GM23338 (cell line): Measurements from ENCODE around the gene TFAM. TPM values are rescaled to one million over a fixed set of nuclear protein-coding genes. Genes with fewer than 3 reads are reported as not detected.

Experiments used
- ATAC-seq: fragments of 200-7000 bp; cut with Tn5 transposase; 3 replicates; pipeline ENCODE4 v1.9.1; 2020
- DNase-seq: peaks from one replicate; pipeline ENCODE4 v3.0.0-alpha.2; 2015; ENCODE audit warnings: low spot score
- H2AFZ ChIP-seq: fragments of 200-600 bp; sonication (generic); 2 replicates; pipeline ENCODE4 v1.8.0; 2016; ENCODE audit warnings: antibody characterized with exemption, mild to moderate bottlenecking, moderate library complexity
- H3F3A ChIP-seq: fragments of 200-600 bp; sonication (generic); replicated peaks from 2 replicates; pipeline ENCODE4 v1.8.0; 2017; ENCODE audit warnings: antibody characterized with exemption, mixed run types, low read depth
- H3K27ac ChIP-seq: fragments of 200-600 bp; sonication (generic); 2 replicates; pipeline ENCODE4 v1.6.1; 2016; ENCODE audit warnings: low read depth
- H3K27me3 ChIP-seq: fragments of 200-600 bp; sonication (generic); 2 replicates; pipeline ENCODE4 v1.8.0; 2016; ENCODE audit warnings: mild to moderate bottlenecking, mixed run types, moderate library complexity; ENCODE audit not compliant: insufficient read depth
- H3K36me3 ChIP-seq: fragments of 200-600 bp; sonication (generic); 2 replicates; pipeline ENCODE4 v1.8.0; 2016; ENCODE audit warnings: mild to moderate bottlenecking; ENCODE audit not compliant: insufficient read depth
- H3K4me1 ChIP-seq: fragments of 200-600 bp; sonication (generic); 2 replicates; pipeline ENCODE4 v1.8.0; 2016; ENCODE audit warnings: mild to moderate bottlenecking, moderate library complexity; ENCODE audit not compliant: insufficient read depth
- H3K4me2 ChIP-seq: fragments of 200-600 bp; sonication (generic); 2 replicates; pipeline ENCODE4 v1.7.1; 2017; ENCODE audit warnings: mixed run types
- H3K4me3 ChIP-seq: fragments of 200-600 bp; sonication (generic); 2 replicates; pipeline ENCODE4 v1.6.1; 2016; ENCODE audit warnings: mixed run types
- H3K79me2 ChIP-seq: fragments of 200-600 bp; sonication (generic); replicated peaks from 2 replicates; pipeline ENCODE4 v1.8.0; 2017; ENCODE audit warnings: mild to moderate bottlenecking; ENCODE audit not compliant: insufficient read depth
- H3K9me2 ChIP-seq: fragments of 200-600 bp; sonication (generic); 2 replicates; pipeline ENCODE4 v1.8.0; 2017; ENCODE audit not compliant: insufficient read depth
- H4K20me1 ChIP-seq: fragments of 200-600 bp; sonication (generic); replicated peaks from 2 replicates; pipeline ENCODE4 v1.8.0; 2017; ENCODE audit warnings: mild to moderate bottlenecking; ENCODE audit not compliant: insufficient read depth
- H3K27ac Mint-ChIP-seq: 2 replicates; pipeline ENCODE4 v1.8.0; 2020; ENCODE audit warnings: inconsistent platforms, mild to moderate bottlenecking, moderate library complexity, mixed read lengths
- H3K27me3 Mint-ChIP-seq: 3 replicates; pipeline ENCODE4 v1.8.0; 2022; ENCODE audit warnings: low read depth, mild to moderate bottlenecking, moderate library complexity, mixed read lengths, inconsistent platforms; ENCODE audit not compliant: insufficient read depth, poor library complexity
- H3K36me3 Mint-ChIP-seq: 3 replicates; pipeline ENCODE4 v1.8.0; 2021; ENCODE audit warnings: low read depth, mild to moderate bottlenecking, inconsistent platforms, moderate library complexity, mixed read lengths
- H3K4me1 Mint-ChIP-seq: 3 replicates; pipeline ENCODE4 v1.8.0; 2020; ENCODE audit warnings: mild to moderate bottlenecking, inconsistent platforms, mixed read lengths
- H3K4me3 Mint-ChIP-seq: 3 replicates; pipeline ENCODE4 v1.8.0; 2021; ENCODE audit warnings: moderate library complexity, mild to moderate bottlenecking, inconsistent platforms, mixed read lengths
- H3K9me3 Mint-ChIP-seq: 3 replicates; pipeline ENCODE4 v1.8.0; 2020; ENCODE audit warnings: moderate library complexity, mild to moderate bottlenecking, inconsistent platforms, mixed read lengths
- CREB1 ChIP-seq: fragments of 250-450 bp; sonication (Bioruptor Pico); IDR thresholded peaks from 2 replicates; pipeline ENCODE4 v1.5.0; 2020; ENCODE audit warnings: low read depth, mild to moderate bottlenecking, moderate library complexity
- CTCF ChIP-seq, 2 experiments: fragments of 200-600 bp in 1 of 2; sonication (generic) in 1 of 2; conservative IDR thresholded peaks; 2 replicates each; pipeline versions ENCODE4 v1.5.1 to v1.6.1; 2016 to 2017; ENCODE audit warnings: antibody characterized with exemption in 2 of 2, low read depth in 2 of 2, mild to moderate bottlenecking in 2 of 2, moderate library complexity in 1 of 2
- ETS1 ChIP-seq: IDR thresholded peaks from 2 replicates; pipeline ENCODE4 v1.6.1; 2016; ENCODE audit warnings: antibody characterized with exemption
- EZH2 ChIP-seq: fragments of 200-600 bp; sonication (generic); IDR thresholded peaks from one replicate; pipeline ENCODE4 v1.8.0; 2017; ENCODE audit warnings: antibody characterized with exemption, mild to moderate bottlenecking, low read depth; ENCODE audit not compliant: unreplicated experiment
- EZH2phosphoT487 ChIP-seq: fragments of 200-600 bp; sonication (generic); IDR thresholded peaks from one replicate; pipeline ENCODE4 v1.8.1; 2018; ENCODE audit warnings: antibody characterized with exemption; ENCODE audit not compliant: unreplicated experiment
- JUNB ChIP-seq: IDR thresholded peaks from one replicate; pipeline ENCODE4 v1.6.1; 2016; ENCODE audit warnings: antibody characterized with exemption; ENCODE audit not compliant: unreplicated experiment
- NANOG ChIP-seq: IDR thresholded peaks from 2 replicates; pipeline ENCODE4 v1.6.1; 2016; ENCODE audit warnings: antibody characterized with exemption, borderline replicate concordance
- POLR2AphosphoS5 ChIP-seq: IDR thresholded peaks from 2 replicates; pipeline ENCODE4 v1.6.1; 2016; ENCODE audit warnings: antibody characterized with exemption, low read depth
- REST ChIP-seq: IDR thresholded peaks from one replicate; pipeline ENCODE4 v1.6.1; 2018; ENCODE audit warnings: antibody characterized with exemption; ENCODE audit not compliant: unreplicated experiment
- STAT1 ChIP-seq: IDR thresholded peaks from one replicate; pipeline ENCODE4 v1.6.1; 2016; ENCODE audit warnings: antibody characterized with exemption; ENCODE audit not compliant: unreplicated experiment
- ZNF114 ChIP-seq: fragments of 250-450 bp; sonication (Bioruptor Pico); IDR thresholded peaks from 2 replicates; pipeline ENCODE4 v1.5.0; 2020; ENCODE audit warnings: mild to moderate bottlenecking, moderate library complexity
- ZNF331 ChIP-seq: fragments of 250-450 bp; sonication (Bioruptor Pico); IDR thresholded peaks from 2 replicates; pipeline ENCODE4 v1.5.0; 2020; ENCODE audit warnings: low read depth, mild to moderate bottlenecking, moderate library complexity
- ZNF462 ChIP-seq: fragments of 250-450 bp; sonication (Bioruptor Pico); IDR thresholded peaks from 2 replicates; pipeline ENCODE4 v1.5.0; 2020; ENCODE audit warnings: mild to moderate bottlenecking, moderate library complexity
- polyA plus RNA-seq: library from polyadenylated mRNA; unstranded; fragments of >200 nt; fragmentation: Nextera tagmentation; extraction: Ambion mirVana; gene quantifications from 2 replicates; pipeline ENCODE4 v1.2.1, GENCODE V29; 2016
- total RNA-seq: library from RNA; depleted of rRNA; stranded (reverse); fragments of >200 nt; shearing (Covaris generic); gene quantifications from 2 replicates; pipeline ENCODE4 v1.2.3, GENCODE V29; 2014

TFAM gene
- total and polyA plus RNA-seq, 2 experiments from 2014 or later = 54.2 to 156 TPM

GRCh38 chr10:58433066-58433465 lies 47.9 kb downstream of the TFAM start:
- H3K36me3 Mint-ChIP-seq = no peaks in the 10 kb centered on the region
- TF ChIP-seq STAT1 (no peak), ZNF331 (CRISPR knock-in tag) (no peak), CTCF (conservative IDR thresholded peaks at IDR 0.05; ENCODE audit: low read depth in 2 of 2) (no peak), CREB1 (no peak), POLR2AphosphoS5 (no peak), EZH2 (no peak), JUNB (no peak), NANOG (no peak), ZNF462 (no peak), EZH2phosphoT487 (no peak), ETS1 (no peak), REST (no peak), ZNF114 (CRISPR knock-in tag) (no peak)

More at GRCh38 chr10:58433066-58433465, 47.9 kb downstream of the TFAM start:
- Mint-ChIP-seq H3K27ac (no peak overlapping the region), H3K27me3 (peaks cover 2% of the 10 kb centered on the region), H3K4me1 (peaks cover 13% of the 10 kb centered on the region), H3K4me3 (no peak overlapping the region), H3K9me3 (no peaks in the 10 kb centered on the region; the same call in 2 of the 3 replicates)
- DNase-seq (no peak), ATAC-seq (no peak)
- Histone ChIP-seq H3K4me2 (no peak overlapping the region), H3K9me2 (0 out of 2 replicates have a peak, but pooled peaks cover 5% of the 10 kb centered on the region), H4K20me1 (no peaks in the 10 kb centered on the region), H3K27me3 (no peaks in the 10 kb centered on the region), H3K36me3 (no peaks in the 10 kb centered on the region), H3K27ac (no peak overlapping the region), H3F3A (no peaks in the 10 kb centered on the region), H3K79me2 (no peaks in the 10 kb centered on the region), H3K4me1 (peaks cover 8% of the 10 kb centered on the region; the same call in 1 of the 2 replicates), H2AFZ (no peak overlapping the region), H3K4me3 (no peak overlapping the region)
